ENCODE measurements around the gene BICRA.

Gene BICRA

DNA sequence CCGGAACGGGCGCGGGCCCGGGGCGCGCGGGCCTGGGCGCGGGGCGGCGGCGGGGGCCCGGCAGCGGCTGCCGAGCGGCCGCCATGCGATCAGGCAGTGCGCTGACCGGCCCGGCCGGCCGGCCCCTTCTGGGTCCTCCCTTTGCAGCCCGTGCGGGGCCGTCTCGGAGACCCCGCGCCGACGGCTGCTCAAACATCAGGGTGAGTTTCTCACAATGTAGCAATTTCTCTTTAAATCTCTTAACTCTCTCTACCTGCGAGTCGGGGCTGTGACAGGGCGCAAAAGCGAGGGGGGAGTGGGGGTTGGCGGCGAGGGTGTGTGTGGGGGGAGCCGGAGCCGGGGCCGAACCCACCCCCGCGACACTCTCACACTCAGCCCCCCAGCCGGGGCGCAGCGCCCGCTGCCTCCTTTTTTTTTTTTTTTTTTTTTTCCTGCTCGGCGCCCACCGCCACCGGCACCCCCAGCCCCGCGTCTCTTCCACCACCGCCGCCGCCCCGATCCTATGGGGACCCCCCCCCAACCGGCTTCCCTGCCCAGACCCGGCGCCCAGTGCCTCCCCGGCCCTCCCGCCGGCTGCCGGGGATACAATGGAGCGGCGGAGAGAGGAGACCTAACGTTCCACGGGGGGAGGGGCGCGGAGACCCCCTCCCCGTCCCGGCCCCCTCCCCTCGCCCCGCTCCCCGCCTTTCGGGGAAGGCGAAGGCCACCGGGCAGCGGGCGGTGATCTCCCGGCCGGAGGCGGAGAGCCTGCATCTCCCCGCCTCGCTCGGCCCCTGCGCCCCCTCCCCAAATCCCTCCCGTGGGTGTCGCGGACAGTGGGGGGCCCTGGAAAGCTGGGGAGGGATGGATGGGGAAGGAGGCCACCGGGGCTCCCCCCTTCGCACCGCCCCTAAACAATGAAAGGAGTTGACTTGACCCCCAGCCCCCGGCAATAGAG lies at the start of gene BICRA:
BICRA (plus strand) TSS at position 166 of the 937 bp plus-strand sequence. CDS start 64,441 bp downstream, outside the sequence.
- peak within 1 kb of the TSS; percentile 89 for H3K4me3 ChIP-seq (ENCODE audit: low read depth, low read length)
- peaks cover 8% of the 10 kb centered on the region for H3K4me1 ChIP-seq (ENCODE audit: control insufficient read depth, insufficient read depth, low read length)
- H3K9ac ChIP-seq (ENCODE audit: low read depth, low read length): peak within 1 kb of the TSS; percentile 79
- no peaks in the 10 kb centered on the region for H3K9me3 ChIP-seq (ENCODE audit: control insufficient read depth, insufficient read depth, low read length)
- H3K36me3 ChIP-seq (ENCODE audit: control insufficient read depth, insufficient read depth, low read length): no peaks in the 10 kb centered on the region
- no peaks in the 10 kb centered on the region for H3K27me3 ChIP-seq (ENCODE audit: control insufficient read depth, insufficient read depth, low read length)

DNA sequence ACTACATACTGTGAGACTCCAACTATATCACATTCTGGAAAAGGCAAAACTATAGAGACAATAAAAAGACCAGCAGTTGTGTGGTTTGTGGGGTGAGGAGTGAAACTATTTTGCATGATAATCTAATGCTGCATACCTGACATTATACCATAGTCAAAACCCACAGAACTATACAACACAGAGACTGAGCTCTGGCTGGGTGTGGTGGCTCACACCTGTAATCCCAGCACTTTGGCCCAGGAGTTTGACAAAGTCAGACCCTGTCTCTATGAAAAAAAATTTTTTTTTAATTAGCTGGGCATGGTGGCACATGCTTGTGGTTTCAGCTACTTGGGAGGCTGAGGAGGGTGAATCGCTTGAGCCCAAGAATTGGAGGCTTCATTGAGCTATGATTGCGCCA lies 47.9 kb upstream of the BICRA start:
- no peak overlapping the region for H3K9ac ChIP-seq (ENCODE audit: low read depth, low read length)
- H3K4me3 ChIP-seq (ENCODE audit: low read depth, low read length): no peak overlapping the region
- no peaks in the 10 kb centered on the region for H3K9me3 ChIP-seq (ENCODE audit: control insufficient read depth, insufficient read depth, low read length)
- H3K27me3 ChIP-seq (ENCODE audit: control insufficient read depth, insufficient read depth, low read length): no peaks in the 10 kb centered on the region
- no peaks in the 10 kb centered on the region for H3K4me1 ChIP-seq (ENCODE audit: control insufficient read depth, insufficient read depth, low read length)
- H3K36me3 ChIP-seq (ENCODE audit: control insufficient read depth, insufficient read depth, low read length): no peaks in the 10 kb centered on the region

DNA sequence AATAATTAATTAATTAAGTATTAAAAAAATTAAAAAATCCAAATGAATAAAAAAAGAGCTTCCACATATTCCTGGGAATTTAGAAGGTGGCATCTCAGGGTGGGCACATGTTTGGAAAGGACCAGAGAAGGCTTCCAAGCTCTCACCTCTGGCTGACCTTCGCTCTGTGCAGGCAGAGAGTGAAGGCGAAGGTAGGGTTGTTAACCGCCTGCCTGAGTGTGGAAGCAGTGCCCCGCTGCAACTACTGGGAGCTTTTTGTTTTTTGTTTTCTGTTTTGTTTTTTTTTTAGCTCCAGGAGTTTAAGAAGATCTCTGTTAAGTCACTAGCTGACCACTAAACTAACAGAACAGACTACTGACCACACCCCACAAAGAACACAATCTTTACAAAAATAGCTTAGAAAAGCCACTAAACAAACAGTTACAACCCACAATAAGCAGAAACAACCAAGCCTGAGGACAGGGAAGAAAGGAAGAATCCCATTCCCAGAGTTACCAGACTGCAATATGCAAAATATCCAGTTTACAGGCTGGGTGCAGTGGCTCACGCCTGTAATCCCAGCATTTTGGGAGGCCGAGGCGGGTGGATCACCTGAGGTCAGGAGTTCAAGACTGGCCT lies 47.4 kb upstream of the BICRA start:
- Histone ChIP-seq H3K4me1 (ENCODE audit: control insufficient read depth, insufficient read depth, low read length) (no peaks in the 10 kb centered on the region), H3K9ac (ENCODE audit: low read depth, low read length) (no peak overlapping the region), H3K27me3 (ENCODE audit: control insufficient read depth, insufficient read depth, low read length) (no peaks in the 10 kb centered on the region), H3K9me3 (ENCODE audit: control insufficient read depth, insufficient read depth, low read length) (no peaks in the 10 kb centered on the region), H3K4me3 (ENCODE audit: low read depth, low read length) (no peak overlapping the region), H3K36me3 (ENCODE audit: control insufficient read depth, insufficient read depth, low read length) (no peaks in the 10 kb centered on the region)

DNA sequence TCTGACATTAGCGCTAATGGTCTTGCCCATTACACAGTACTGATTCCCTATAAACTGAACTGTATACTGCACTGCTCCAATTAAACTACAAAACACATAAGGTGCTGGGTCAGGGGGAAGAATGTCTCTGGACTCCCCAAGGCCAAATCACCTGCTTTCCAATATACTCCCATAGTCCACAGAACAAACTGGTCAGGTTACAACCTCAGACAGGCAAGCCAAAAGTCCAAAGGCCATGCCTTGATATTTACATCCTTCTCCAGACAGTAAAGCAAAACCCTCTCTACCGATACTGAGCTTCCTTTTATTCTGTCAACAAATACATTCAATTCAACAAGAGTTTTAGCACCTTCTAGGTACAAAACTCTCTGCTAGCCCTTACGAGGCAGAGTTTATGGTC lies 44.9 kb upstream of the BICRA start:
- Histone ChIP-seq H3K36me3 (ENCODE audit: control insufficient read depth, insufficient read depth, low read length) (no peaks in the 10 kb centered on the region), H3K9ac (ENCODE audit: low read depth, low read length) (no peak overlapping the region), H3K9me3 (ENCODE audit: control insufficient read depth, insufficient read depth, low read length) (no peaks in the 10 kb centered on the region), H3K27me3 (ENCODE audit: control insufficient read depth, insufficient read depth, low read length) (no peaks in the 10 kb centered on the region), H3K4me3 (ENCODE audit: low read depth, low read length) (no peak overlapping the region), H3K4me1 (ENCODE audit: control insufficient read depth, insufficient read depth, low read length) (no peaks in the 10 kb centered on the region)

DNA sequence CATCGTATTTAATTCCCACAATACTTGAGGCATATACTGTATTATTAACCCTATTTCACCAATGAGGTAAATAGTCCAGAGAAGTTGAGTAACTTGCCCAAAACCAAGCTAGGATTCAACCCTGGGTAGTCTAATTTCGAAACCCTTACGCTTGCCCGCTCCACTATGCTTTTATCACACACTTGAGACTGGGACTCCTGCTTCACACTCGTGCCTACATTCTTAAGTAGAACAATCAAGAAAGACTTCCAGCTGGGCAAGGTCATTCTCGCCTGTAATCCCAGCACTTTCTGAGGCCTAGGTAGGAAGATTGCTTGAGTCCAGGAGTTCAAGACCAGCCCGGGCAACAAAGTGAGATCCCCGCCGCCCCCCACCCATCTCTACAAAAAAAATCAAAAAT lies 39.6 kb upstream of the BICRA start:
- H3K4me1 ChIP-seq (ENCODE audit: control insufficient read depth, insufficient read depth, low read length): no peaks in the 10 kb centered on the region
- no peak overlapping the region for H3K4me3 ChIP-seq (ENCODE audit: low read depth, low read length)
- no peaks in the 10 kb centered on the region for H3K36me3 ChIP-seq (ENCODE audit: control insufficient read depth, insufficient read depth, low read length)
- H3K27me3 ChIP-seq (ENCODE audit: control insufficient read depth, insufficient read depth, low read length): no peaks in the 10 kb centered on the region
- no peak overlapping the region for H3K9ac ChIP-seq (ENCODE audit: low read depth, low read length)
- H3K9me3 ChIP-seq (ENCODE audit: control insufficient read depth, insufficient read depth, low read length): no peaks in the 10 kb centered on the region

DNA sequence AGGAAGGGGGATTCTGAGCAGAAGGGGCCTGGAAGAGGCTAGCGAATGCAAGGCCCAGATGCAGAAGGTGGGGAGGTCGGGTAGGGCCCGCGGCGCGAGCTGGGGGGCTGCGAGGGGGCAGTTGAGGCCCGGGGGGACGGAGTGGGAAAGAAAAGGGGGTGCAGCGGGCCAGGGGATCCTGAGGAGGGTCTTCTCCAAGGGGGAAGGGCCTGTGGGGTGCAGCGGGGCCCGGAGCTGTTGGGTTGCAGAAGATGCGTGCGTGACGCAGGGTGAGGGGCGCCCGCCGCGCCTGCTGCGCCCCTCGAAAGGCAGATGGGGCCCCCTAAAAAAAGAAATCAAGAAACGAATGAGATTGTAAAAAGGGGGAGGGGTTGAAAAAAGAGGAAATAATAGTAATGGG lies 36.3 kb upstream of the BICRA start:
- no peak overlapping the region for H3K9ac ChIP-seq (ENCODE audit: low read depth, low read length)
- H3K4me1 ChIP-seq (ENCODE audit: control insufficient read depth, insufficient read depth, low read length): no peaks in the 10 kb centered on the region
- no peak overlapping the region for H3K4me3 ChIP-seq (ENCODE audit: low read depth, low read length)
- H3K9me3 ChIP-seq (ENCODE audit: control insufficient read depth, insufficient read depth, low read length): no peaks in the 10 kb centered on the region
- no peaks in the 10 kb centered on the region for H3K36me3 ChIP-seq (ENCODE audit: control insufficient read depth, insufficient read depth, low read length)
- H3K27me3 ChIP-seq (ENCODE audit: control insufficient read depth, insufficient read depth, low read length): no peaks in the 10 kb centered on the region

DNA sequence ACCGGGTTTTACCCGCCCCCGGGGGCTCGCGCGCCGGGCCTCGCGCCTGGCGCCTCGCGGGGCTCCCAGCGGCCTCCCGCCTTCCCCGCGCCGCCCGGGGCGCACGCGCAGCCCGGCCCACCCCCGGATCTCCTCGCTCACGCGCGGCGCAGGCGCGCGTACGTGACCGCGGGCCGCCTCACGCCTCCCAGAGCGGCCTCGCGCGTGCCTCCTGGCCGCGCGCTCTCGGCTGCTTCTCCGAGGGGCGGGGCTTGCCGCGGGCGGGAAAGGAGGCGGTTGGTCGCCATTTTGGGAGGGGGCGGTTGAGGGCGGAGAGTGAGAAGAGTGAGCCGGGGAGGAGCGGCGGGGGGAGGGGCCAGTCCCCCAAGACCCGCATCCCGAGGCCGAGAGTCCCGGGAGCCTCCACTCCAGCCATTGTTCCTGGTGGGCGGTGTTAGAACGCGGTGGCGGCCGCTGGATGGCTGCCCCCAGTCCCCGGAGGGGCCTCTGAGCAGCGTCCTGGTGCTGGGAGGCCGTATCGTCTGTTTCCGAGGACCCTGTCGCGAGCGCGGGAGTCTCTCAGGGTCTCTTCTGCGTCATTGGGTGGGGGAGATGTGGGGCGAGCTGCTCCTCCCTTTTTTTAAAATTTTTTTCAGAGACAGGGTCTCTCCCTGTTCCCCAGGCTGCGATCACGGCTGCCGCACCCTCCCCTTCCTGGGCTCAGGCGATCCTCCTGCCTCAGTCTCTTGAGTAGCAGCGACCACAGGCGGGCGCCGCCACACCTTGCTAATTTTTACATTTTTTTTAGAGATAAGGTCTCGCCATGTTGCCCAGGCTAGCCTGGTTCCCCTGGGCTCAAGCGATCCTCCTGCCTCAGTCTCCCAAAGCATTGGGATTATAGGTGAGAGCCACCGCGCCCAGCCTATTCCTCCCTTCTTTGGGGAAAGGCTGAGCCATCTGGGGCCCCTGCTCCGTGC lies 35.6 kb upstream of the BICRA start, which contains the start of gene ZNF541:
ZNF541 (minus strand) TSS at position 78 of the 956 bp plus-strand sequence. CDS start 17,292 bp downstream, outside the sequence.
- Histone ChIP-seq H3K4me1 (ENCODE audit: control insufficient read depth, insufficient read depth, low read length) (no peaks in the 10 kb centered on the region), H3K27me3 (ENCODE audit: control insufficient read depth, insufficient read depth, low read length) (no peaks in the 10 kb centered on the region), H3K4me3 (ENCODE audit: low read depth, low read length) (no peak within 1 kb of the TSS), H3K36me3 (ENCODE audit: control insufficient read depth, insufficient read depth, low read length) (no peaks in the 10 kb centered on the region), H3K9me3 (ENCODE audit: control insufficient read depth, insufficient read depth, low read length) (no peaks in the 10 kb centered on the region), H3K9ac (ENCODE audit: low read depth, low read length) (no peak within 1 kb of the TSS)

DNA sequence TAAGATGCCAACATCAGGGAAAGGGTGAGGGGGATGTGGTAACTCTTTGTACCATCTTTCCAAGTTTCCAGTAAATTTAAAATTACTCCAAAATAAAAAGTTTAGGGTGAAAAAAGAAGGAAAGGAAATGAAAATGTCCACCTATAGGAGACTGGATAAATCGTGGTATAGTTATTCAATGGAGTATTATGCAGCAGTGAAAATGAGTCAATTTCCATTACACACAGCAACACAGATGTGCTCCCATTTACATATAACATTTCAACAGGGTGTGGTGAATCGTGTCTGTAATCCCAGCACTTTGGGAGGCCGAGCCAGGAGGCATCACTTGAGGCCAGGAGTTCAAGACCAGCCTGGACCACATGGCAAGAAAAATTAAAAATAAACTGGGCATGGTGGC lies 28.5 kb upstream of the BICRA start:
- Histone ChIP-seq H3K36me3 (ENCODE audit: control insufficient read depth, insufficient read depth, low read length) (no peaks in the 10 kb centered on the region), H3K9ac (ENCODE audit: low read depth, low read length) (no peak overlapping the region), H3K9me3 (ENCODE audit: control insufficient read depth, insufficient read depth, low read length) (no peaks in the 10 kb centered on the region), H3K27me3 (ENCODE audit: control insufficient read depth, insufficient read depth, low read length) (no peaks in the 10 kb centered on the region), H3K4me3 (ENCODE audit: low read depth, low read length) (no peak overlapping the region), H3K4me1 (ENCODE audit: control insufficient read depth, insufficient read depth, low read length) (no peaks in the 10 kb centered on the region)

DNA sequence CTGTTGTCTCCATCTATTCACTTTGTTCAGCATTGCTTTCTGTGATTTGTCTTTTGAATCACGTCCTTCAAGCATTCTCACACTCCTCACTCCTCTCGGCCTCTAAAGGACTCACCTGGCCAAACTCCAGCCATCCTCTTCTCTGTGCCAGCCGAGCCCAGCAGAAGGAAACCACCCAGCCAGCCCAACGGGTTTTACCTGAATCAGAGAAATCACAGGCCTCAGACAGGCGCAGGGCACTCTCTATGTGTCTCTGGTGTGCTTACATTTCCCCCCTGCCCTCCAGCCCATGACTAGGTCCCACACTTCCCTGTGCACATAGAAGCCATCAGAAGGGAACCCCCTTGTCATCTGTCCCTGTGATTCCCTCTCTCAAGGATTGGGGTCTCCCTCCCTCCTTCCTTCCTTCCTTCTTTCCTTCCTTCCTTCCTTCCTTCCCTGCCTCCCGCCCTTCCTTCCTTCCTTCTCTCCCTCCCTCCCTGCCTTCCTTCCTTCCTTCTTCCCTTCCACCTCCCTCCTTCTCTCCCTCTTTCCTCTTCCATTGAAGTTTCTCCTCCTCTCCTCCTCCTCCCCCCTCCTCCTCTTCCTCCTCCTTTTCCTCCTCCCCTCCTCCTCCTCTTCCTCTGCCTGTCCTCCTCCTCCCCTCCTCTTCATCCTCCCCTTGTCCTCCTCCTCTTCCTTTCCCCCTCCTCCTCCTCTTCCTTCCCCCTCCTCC lies 27.2 kb upstream of the BICRA start:
- H3K4me1 ChIP-seq (ENCODE audit: control insufficient read depth, insufficient read depth, low read length): no peaks in the 10 kb centered on the region
- H3K27me3 ChIP-seq (ENCODE audit: control insufficient read depth, insufficient read depth, low read length): no peaks in the 10 kb centered on the region
- no peaks in the 10 kb centered on the region for H3K36me3 ChIP-seq (ENCODE audit: control insufficient read depth, insufficient read depth, low read length)
- no peak overlapping the region for H3K9ac ChIP-seq (ENCODE audit: low read depth, low read length)
- H3K9me3 ChIP-seq (ENCODE audit: control insufficient read depth, insufficient read depth, low read length): no peaks in the 10 kb centered on the region
- no peak overlapping the region for H3K4me3 ChIP-seq (ENCODE audit: low read depth, low read length)

DNA sequence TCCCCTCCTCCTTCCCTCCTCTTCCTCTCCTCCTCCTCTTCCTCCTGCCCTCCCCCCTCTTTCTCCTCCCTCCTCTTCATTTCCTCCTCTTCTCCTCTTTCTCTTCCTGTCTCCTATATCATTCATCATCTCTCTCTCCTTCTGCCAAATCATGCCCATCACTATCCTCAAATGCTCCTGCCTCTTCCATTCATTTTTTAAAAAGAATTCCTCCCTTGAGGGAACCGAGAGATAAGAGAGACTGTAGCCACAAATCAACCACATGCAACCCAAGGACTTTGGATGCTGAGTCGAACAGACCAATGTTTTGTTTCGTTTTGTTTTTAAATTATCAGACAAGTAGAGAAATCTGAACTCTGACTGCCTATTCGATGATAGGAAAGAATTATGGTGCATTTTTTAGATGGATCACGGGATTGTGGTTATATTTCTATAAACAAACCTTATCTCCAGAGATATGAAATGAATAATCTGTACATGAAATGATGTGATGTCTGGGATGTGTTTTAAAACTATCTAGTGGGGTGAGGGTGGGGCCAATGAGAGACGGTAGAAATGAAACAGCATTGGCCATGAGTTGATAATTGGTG lies 26.5 kb upstream of the BICRA start:
- H3K4me1 ChIP-seq (ENCODE audit: control insufficient read depth, insufficient read depth, low read length): no peaks in the 10 kb centered on the region
- no peaks in the 10 kb centered on the region for H3K36me3 ChIP-seq (ENCODE audit: control insufficient read depth, insufficient read depth, low read length)
- H3K4me3 ChIP-seq (ENCODE audit: low read depth, low read length): no peak overlapping the region
- no peaks in the 10 kb centered on the region for H3K9me3 ChIP-seq (ENCODE audit: control insufficient read depth, insufficient read depth, low read length)
- no peaks in the 10 kb centered on the region for H3K27me3 ChIP-seq (ENCODE audit: control insufficient read depth, insufficient read depth, low read length)
- H3K9ac ChIP-seq (ENCODE audit: low read depth, low read length): no peak overlapping the region

Measured in iPS-15b (cell line).